NCI-H524 treated with DMSO at 0.1 percent for 48 hours (cell line): ENCODE data around the gene PAF1.

Experiments
- DNase-seq: peaks from one replicate; lab custom pipeline; 2025; lab: John Stamatoyannopoulos, UW

Gene PAF1

DNA sequence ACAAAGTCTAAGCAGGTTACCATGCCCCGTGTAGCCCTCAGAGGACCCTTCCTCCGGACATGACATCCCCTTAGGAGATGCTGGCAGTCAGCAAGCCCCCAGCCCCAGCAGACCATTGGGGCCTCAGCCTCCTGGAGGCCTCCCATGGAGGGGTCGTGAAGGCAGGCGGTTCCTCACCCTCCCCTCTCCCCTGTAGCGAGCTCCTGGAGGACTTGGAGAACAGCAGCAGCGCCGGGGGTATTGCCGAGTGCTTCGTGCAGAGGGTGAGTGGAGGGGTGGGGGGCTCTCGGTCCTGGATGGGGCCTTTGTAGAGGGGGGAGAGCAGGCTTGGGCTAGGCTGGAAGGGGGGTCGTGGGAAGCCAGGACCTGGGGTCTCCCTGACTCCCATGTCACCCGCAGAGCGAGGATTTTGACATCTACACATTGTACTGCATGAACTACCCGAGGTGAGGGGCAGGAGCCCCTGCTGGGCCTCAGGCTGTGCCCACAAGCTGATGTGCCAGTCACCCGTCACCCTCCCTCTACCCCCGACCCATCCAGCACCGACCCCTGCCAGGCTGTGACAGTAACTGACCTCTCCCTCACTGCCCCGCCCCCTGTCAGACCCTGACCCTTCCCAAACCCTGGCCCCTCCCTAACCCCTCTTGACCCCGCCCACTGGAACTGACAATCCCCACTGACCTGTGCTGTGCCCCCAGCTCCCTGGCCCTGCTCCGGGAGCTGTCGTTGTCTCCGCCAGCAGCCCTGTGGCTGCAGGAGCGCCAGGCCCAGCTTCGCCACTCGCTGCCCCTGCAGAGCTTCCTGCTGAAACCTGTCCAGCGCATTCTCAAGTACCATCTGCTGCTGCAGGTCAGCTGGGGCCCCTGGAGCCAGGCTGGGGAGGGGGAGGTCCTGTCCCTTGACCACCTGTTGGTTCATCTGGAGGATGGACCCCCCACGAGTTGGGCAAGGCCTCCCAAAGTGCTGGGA, 25.5 kb upstream of the PAF1 start:
- no peak for DNase-seq

GRCh38 chr19:39415111-39416046, 24.5 kb upstream of the PAF1 start:
- no peak for DNase-seq

DNA sequence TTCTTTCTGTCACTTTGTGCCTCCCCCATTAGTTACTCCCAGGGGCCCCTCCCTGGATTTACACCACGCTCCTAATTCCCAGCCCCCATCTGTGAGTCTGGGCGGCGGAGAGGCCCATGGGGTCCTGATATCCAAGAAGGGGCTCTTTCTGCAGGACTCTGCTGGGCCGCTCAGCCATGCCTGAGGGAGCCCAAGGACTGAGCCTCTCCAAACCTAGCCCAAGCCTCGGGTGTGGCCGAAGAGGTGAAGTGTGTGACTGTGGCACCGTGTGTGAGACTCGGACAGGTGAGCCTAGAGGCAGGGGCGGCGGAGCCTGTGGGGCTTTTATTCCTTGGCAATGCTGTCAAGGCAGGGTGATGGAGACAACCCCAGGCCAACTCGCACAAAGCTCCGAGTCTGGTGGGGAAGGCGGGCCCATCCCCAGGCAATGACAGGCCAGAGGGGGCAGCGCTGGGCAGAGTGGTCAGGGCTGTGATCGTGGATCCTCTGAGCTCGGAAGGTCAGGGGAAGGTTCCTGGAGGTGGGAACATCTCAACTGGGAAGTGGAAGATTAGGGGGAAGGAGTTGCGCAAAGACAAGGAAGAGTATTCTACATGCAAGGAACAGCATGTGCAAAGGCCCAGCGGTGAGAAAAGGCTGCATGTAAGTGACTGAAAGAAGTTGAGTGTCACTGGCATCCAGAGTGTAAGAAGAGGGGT, 23.2 kb upstream of the PAF1 start:
- no peak for DNase-seq

DNA sequence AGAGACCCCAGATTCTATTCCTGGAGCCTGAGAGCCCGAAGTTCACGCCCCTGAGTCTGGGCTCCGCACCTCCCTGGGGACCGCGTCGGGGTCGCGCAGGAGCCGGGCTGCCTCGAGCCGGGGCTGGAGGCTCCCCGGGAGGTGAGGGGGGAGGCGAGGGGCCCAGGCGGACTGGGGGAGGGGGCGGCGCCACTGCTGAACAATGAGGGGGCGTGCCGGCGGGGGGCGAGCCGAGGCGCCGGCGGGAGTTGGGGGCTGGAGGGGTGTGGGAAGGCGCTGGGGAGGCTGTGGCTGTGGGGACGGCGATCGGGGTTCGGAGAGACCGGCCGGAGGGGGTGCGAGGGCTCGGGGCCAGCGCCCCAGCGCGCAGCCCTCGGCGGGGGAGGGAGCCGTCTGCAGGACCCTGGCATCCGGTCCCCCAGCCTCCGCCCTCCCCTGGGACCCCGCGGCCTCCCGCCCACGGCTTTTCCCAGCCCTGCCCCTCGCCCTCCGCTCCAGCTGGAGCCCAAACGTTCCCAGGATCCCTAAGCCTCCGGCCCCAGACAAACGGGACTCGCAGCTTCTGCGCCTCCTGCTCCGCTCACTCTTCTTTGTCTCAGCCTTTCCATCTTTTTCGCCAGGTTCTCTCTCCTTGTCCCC, 22.5 kb upstream of the PAF1 start:
- DNase-seq = no peak

DNA sequence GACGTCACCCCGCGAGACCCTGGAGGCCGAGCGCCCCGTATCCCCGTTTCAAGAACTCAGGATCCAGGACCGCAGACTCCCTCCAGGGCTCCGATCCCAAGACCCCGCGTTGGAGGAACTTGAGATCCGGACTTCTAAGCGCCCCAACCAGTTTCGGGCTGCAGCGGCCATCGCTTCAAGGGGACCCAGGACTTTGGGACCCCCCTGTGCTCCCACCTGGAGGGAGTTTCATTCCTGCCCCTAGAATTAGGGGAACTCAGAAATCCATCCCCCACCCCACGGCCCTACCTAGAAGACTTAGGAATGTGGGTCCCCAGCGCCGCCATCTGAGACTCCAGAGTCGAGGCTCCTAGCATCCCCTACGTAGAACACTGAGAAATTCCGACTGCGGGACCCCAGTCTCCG, 22.0 kb upstream of the PAF1 start:
- no peak for DNase-seq

- peak; percentile 98 for DNase-seq
Measured at GRCh38 chr19:39412100-39412866, 21.4 kb upstream of the PAF1 start, which contains the start of gene PLEKHG2. PLEKHG2 (plus strand) TSS chr19:39412669; CDS start chr19:39414087, 1,418 bp downstream.

GRCh38 chr19:39411832-39412099, 20.9 kb upstream of the PAF1 start:
- peak; percentile 87 for DNase-seq

DNA sequence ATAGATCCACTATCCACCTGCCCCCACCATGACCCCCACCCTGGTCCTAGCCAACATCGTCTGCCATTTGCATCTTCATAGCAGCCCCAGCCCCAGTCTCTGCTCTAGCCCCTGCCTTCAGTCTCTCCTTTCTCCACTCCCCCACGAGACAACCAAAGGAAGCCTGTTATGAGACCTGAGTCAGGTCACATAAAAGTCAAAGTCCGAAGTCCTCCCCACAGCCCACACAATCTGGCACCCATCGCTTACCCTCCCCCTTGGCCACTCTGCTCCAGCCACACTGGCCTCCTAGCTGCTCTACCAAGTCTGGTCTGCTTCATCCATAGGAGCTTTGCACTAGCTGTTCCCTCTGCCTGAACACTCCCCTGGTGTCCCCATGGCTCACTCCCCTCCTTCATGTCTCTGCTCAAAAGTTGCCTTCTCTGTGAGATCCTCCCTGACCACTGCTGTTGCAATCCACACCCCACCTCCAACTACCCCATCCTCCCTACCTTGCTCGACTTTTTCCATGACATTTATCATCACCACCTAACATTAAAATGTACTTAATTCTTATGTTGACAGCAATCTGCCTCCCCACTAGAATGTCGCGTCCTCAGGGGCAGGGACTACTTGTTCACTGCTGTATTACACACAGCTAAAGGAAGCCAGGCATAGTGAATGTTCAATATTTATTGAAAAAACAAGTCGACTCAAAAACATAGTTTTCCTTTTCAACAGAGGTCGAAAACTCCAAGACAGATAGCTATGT, 20.4 kb upstream of the PAF1 start:
- DNase-seq = no peak

GRCh38 chr19:39410831-39411080, 19.9 kb upstream of the PAF1 start:
- DNase-seq = no peak

DNA sequence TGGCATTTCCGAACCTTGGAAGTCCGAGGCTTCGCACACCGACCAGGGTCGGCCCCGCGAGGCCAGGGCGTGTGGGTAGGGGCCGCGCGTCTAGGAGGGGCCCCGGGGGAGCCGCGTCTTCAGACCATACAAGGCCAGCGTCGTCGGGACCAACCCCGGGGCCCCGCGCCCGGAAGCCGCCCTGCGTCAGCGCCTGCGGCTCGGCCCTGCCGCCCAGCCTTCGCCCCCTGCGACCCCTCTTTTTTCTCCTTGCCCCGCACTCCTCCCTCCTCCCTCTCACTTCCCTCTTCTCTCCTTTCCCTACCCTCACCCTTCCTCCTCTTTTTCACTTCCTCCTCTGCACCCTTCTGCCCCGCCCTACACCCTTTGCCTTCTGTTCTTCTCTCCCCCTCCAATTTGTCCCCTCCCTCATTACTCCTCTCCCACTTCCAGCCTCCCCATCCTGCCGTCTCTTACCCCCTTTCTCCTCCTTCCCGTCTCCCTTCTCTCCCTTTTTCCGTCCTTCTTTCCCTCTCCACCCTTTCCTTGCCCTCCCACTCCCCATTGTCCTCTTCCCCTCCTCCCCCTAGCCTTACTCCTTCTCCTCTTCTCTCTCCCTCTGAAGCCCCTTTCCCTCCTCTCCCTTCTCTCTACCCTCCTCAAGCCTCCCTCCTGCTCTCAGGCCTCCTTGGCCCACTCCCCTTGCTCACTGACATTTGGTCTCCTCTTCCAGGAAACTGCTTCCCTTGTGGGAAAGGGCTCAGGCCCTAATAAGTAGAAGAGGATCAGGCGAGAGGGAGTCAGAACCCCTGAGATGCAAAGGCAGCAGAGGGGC, 19.3 kb upstream of the PAF1 start:
- DNase-seq = no peak

DNA sequence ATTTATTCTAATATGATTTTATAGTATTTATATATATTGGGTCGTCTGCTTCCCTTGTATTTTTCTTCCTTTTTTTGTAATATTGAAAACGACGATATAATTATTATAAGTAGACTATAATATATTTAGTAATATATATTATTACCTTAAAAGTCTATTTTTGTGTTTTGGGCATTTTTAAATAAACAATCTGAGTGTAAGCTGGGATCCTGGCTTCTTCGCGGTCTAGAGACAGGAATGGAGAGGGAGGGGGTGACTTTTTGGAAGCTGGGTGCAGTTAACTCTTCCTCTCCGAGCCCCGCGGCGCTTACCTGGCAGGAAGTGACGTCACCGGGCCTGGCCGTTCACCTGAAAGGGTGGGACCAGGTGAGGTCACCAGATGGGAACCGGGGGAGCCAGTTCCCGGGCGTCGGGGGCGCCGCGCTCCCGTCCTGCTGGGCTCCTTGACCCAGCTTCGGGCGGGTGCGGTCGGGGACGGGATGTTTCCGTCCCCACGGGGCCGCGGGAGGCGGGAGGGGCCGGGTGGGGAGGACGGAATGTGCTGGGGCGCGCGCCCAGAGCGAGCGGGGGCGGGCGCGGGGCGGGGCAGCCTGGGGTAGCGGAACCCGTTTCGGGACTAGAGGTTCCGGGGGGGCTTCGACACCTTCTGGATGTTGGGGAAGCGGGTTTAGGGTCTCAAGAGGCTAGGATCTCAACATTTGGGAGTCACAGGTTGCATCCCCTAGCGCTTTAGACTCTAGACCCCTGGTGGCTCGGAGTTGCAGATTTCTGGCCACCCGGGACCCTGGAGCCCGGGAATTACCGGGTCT, 18.5 kb upstream of the PAF1 start:
- no peak for DNase-seq

- DNase-seq = no peak
Measured at GRCh38 chr19:39408392-39409207, 17.7 kb upstream of the PAF1 start.

- no peak for DNase-seq
Measured at GRCh38 chr19:39407660-39408391, 16.9 kb upstream of the PAF1 start.

GRCh38 chr19:39407410-39407659, 16.4 kb upstream of the PAF1 start:
- no peak for DNase-seq

DNA sequence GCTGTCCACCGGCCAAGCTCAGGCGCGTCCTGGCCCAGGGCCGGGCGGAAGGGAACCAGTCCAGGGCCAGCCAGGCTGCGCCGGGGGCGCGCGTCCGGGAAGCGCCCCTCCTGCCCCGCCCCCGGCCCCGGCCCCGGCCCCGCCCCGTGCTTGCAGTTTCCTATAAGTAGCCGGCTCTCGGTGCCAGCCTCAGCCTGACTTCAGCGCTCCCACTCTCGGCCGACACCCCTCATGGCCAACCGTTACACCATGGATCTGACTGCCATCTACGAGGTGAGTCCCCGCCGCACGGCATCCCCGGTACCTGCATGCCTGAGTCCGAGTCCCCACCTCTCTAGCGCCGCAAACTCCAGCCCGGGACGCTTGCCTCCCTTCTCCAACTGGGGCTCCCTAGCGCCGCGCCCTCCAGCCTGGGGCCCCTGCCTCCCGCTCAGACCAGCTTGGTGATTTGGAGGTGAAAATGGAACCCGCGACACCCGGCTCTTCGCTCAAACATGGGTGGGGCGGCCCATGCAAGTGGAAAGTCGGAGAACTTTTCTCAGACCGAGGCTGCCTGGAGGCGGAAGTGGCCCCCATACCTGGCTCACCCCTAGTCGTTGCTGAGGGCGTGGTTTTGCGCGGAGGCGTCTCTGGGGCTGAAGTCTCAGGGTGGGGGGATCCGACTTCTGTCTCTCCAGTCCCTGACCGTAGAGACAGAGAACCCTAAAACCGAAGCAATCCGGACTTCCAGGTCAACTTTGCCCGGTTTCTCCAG, 15.9 kb upstream of the PAF1 start, which contains the start of gene ZFP36:
Gene ZFP36 (plus strand): TSS at position 192 of the 754 bp plus-strand sequence. CDS start 58 bp downstream, at position 250.
- DNase-seq = no peak

DNA sequence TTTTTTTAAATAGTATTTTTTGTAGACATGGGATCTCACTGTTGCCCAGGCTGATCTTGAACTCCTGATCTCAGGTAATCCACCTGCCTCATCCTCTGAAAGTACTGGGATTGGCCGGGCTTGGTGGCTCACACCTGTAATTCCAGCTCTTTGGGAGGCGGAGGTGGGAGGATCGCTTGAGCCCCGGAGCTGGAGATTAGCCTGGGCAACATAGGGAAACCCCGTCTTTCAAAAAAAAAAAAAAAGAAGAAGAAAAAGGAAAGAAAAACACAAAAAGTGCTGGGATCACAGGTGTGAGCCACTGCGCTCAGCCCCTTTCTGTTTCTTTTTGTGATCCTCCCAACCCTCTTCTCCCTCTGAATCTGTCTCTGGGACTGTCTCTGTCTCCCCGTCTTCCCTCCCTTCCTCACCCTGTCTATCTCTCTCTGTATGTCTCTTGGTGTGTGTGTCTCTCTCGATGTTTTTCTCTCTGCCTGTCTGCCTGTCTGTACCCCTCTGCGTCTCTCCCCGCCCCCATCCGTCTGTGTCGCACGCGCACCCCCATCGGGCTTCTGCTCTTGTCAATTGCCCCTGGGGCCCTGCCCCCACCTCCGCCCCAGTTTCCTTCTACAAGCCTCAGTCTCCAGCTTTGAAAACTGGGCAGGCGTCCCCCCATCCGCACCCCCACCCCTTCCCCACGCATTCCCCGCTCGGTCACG, 15.2 kb upstream of the PAF1 start:
- no peak for DNase-seq
